K562 (cell line): ENCODE results near the gene ABCG5. TPM values are rescaled to one million over a fixed set of nuclear protein-coding genes. Genes with fewer than 3 reads are reported as not detected.
A peak's percentile ranks its signal among the peaks of the same experiment; 100 is the strongest.

Experiments
- CTBP1 ChIP-seq: fragments of 450-650 bp; IDR thresholded peaks from 2 replicates; pipeline ENCODE4 v1.6.1; 2016; ENCODE audit warnings: borderline replicate concordance
- ETV5 ChIP-seq: sonication (generic); formaldehyde crosslinking; IDR thresholded peaks from 2 replicates; pipeline ENCODE4 v1.4.0; 2020; ENCODE audit warnings: low read depth, mild to moderate bottlenecking, missing genetic modification reagents
- KLF16 ChIP-seq: IDR thresholded peaks from 2 replicates; pipeline ENCODE4 v1.6.1; 2016; ENCODE audit warnings: antibody characterized with exemption
- MAFG ChIP-seq: fragments of 450-650 bp; conservative IDR thresholded peaks from 2 replicates; pipeline ENCODE4 v1.6.1; 2016; ENCODE audit warnings: missing genetic modification characterization, missing compliant biosample characterization
- MCM5 ChIP-seq: fragments of 450-650 bp; IDR thresholded peaks from 2 replicates; pipeline ENCODE4 v1.6.1; 2016; ENCODE audit warnings: low read depth
- NCOA6 ChIP-seq: fragments of 450-650 bp; IDR thresholded peaks from 2 replicates; pipeline ENCODE4 v1.6.1; 2017; ENCODE audit warnings: mild to moderate bottlenecking
- RAD21 ChIP-seq, 2 experiments: fragments of 250-450 bp in 1 of 2; fragments of 450-650 bp in 1 of 2; sonication (Bioruptor Pico) in 1 of 2; formaldehyde crosslinking in 1 of 2; IDR thresholded peaks in 1 of 2; conservative IDR thresholded peaks in 1 of 2; 2 replicates each; pipeline versions ENCODE4 v1.4.0 to v1.8.0; 2020 to 2022; ENCODE audit warnings: mild to moderate bottlenecking in 2 of 2, moderate library complexity in 1 of 2
- RB1 ChIP-seq: fragments of 450-650 bp; IDR thresholded peaks from 2 replicates; pipeline ENCODE4 v1.6.1; 2017; ENCODE audit warnings: low read depth, mild to moderate bottlenecking
- SMC3 ChIP-seq: conservative IDR thresholded peaks from 2 replicates; pipeline ENCODE4 v1.6.1; 2011; ENCODE audit warnings: low read depth, low read length, improper control_type of control experiment; ENCODE audit not compliant: insufficient read depth
- polyA plus RNA-seq, 8 experiments: library from polyadenylated mRNA; depleted of rRNA in 4 of 8; stranded (reverse) in 5 of 8; unstranded in 3 of 8; fragments of >200 nt; fragmentation: Nextera tagmentation in 2 of 8; fragmentation: Illumina TruSeq in 1 of 8; extraction: Ambion mirVana in 2 of 8; extraction: Trizol in 1 of 8; gene quantifications; 2 replicates each; pipeline versions ENCODE4 v1.2.1 to v1.2.3, GENCODE V29; 2011 to 2014; ENCODE audit warnings: inconsistent platforms in 1 of 8, missing spikeins in 1 of 8
- total RNA-seq, 7 experiments: library from RNA; depleted of rRNA in 6 of 7; stranded (reverse); fragments of >200 nt in 6 of 7; fragmentation: Illumina TruSeq in 2 of 7; extraction: Trizol in 2 of 7; gene quantifications; 2 replicates each; pipeline versions ENCODE4 v1.2.1 to v1.2.3, GENCODE V29; 2011 to 2021; ENCODE audit warnings: low replicate concordance in 1 of 7
- TF ChIP-seq, protein P1 (sequence below): fragments of 450-650 bp; formaldehyde crosslinking; IDR thresholded peaks from 2 replicates; pipeline ENCODE4 v1.4.0; 2022; ENCODE audit warnings: missing genetic modification characterization
- TF ChIP-seq, protein P2 (sequence below), 3 experiments: IDR thresholded peaks in 2 of 3; conservative IDR thresholded peaks in 1 of 3; 2 replicates each; pipeline ENCODE4 v1.5.1; 2011 to 2012; ENCODE audit warnings: low read length in 3 of 3, mild to moderate bottlenecking in 3 of 3, control low read depth in 2 of 3, improper control_type of control experiment in 1 of 3, inconsistent platforms in 1 of 3, low read depth in 1 of 3, mixed read lengths in 1 of 3, moderate library complexity in 1 of 3; ENCODE audit not compliant: insufficient read depth in 2 of 3
- TF ChIP-seq, protein P3 (sequence below), 3 experiments: fragments of 200-800 bp in 1 of 3; sonication (Bioruptor generic) in 1 of 3; sonication (generic) in 1 of 3; formaldehyde crosslinking in 1 of 3; IDR thresholded peaks; 2 replicates each; pipeline versions ENCODE4 v1.6.1 to v1.8.0; 2016 to 2022; ENCODE audit warnings: mild to moderate bottlenecking in 2 of 3, missing compliant biosample characterization in 2 of 3, missing genetic modification characterization in 2 of 3, missing genetic modification reagents in 1 of 3

The ABCG5 gene
- total and polyA plus RNA-seq, 9 of the 15 experiments (the other 6 are each of a cell fraction or from before 2014, with no cell fraction given): 0.01 TPM; not detected in 7

DNA sequence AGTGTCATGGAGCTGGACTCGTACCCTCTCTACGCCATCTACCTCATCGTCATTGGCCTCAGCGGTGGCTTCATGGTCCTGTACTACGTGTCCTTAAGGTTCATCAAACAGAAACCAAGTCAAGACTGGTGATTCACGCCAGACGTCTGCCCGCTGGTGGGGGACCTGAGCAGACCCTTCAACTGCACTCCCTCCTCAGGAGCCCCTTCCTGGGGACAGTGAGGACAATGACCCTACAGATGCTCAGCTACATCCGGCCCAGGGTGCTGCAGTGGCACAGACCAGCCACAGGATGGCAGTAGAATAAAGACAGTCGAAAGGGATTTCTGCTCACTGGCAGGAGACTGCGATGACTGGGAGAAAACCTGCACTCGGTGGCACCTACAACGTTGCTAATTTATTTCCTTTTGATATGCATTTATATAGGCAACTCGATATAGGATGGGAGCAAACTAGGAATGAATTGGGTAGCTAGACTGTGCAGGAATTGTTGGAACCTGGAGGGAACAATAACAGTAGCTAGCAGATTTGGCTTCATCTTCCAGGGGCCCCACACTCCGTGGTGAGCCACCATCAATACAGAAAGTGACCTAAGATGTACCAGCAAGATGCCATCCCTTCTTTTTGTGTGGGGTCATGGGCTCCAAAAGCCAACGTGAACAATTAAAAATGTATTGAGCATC lies 39.3 kb upstream of the ABCG5 start (continued):
- TF ChIP-seq, protein P1, sequence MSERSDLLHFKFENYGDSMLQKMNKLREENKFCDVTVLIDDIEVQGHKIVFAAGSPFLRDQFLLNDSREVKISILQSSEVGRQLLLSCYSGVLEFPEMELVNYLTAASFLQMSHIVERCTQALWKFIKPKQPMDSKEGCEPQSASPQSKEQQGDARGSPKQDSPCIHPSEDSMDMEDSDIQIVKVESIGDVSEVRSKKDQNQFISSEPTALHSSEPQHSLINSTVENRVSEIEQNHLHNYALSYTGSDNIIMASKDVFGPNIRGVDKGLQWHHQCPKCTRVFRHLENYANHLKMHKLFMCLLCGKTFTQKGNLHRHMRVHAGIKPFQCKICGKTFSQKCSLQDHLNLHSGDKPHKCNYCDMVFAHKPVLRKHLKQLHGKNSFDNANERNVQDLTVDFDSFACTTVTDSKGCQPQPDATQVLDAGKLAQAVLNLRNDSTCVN (CRISPR knock-in tag): no peak
- TF ChIP-seq CTBP1: peak; percentile 15; the same call in 1 of the 2 replicates
- TF ChIP-seq NCOA6: no peak
- peak; percentile 91 for TF ChIP-seq ETV5 (CRISPR knock-in tag)
- no peak for TF ChIP-seq MCM5
- TF ChIP-seq SMC3: peak; percentile 85
- 0 out of 2 replicates have a peak, but pooled peaks have one; percentile 22 for TF ChIP-seq MAFG (tag)
- peak; percentile 76 to 89 for TF ChIP-seq RAD21 (CRISPR knock-in tag; conservative IDR thresholded peaks at IDR 0.05 in 1 of 2, IDR thresholded peaks at IDR 0.05 in 1 of 2)
- TF ChIP-seq, protein P2, sequence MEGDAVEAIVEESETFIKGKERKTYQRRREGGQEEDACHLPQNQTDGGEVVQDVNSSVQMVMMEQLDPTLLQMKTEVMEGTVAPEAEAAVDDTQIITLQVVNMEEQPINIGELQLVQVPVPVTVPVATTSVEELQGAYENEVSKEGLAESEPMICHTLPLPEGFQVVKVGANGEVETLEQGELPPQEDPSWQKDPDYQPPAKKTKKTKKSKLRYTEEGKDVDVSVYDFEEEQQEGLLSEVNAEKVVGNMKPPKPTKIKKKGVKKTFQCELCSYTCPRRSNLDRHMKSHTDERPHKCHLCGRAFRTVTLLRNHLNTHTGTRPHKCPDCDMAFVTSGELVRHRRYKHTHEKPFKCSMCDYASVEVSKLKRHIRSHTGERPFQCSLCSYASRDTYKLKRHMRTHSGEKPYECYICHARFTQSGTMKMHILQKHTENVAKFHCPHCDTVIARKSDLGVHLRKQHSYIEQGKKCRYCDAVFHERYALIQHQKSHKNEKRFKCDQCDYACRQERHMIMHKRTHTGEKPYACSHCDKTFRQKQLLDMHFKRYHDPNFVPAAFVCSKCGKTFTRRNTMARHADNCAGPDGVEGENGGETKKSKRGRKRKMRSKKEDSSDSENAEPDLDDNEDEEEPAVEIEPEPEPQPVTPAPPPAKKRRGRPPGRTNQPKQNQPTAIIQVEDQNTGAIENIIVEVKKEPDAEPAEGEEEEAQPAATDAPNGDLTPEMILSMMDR (IDR thresholded peaks at IDR 0.05 in 2 of 3, conservative IDR thresholded peaks at IDR 0.05 in 1 of 3; ENCODE audit: insufficient read depth in 2 of 3, low read depth in 1 of 3, low read length in 3 of 3): peak; percentile 85 to 97 (median 89)
- TF ChIP-seq KLF16: peak; percentile 47; the same call in 1 of the 2 replicates
- TF ChIP-seq, protein P3, sequence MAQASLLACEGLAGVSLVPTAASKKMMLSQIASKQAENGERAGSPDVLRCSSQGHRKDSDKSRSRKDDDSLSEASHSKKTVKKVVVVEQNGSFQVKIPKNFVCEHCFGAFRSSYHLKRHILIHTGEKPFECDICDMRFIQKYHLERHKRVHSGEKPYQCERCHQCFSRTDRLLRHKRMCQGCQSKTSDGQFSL (CRISPR knock-in tag; IDR thresholded peaks at IDR 0.05): no peak
- TF ChIP-seq, protein P3 (tag; IDR thresholded peaks at IDR 0.05): no peak
- peak; percentile 39; the same call in 1 of the 2 replicates for TF ChIP-seq RB1
